M059J (cell line): ENCODE data around the gene PCID2. TPM values are rescaled to one million over a fixed set of nuclear protein-coding genes. Genes with fewer than 3 reads are reported as not detected.
"Not testable (repeated sequence)": the region's sequence is repeated elsewhere in the genome, so short reads cannot be mapped to it uniquely, and the experiment has no call there.

Experiments
- DNase-seq: peaks from one replicate; pipeline ENCODE4 v3.0.0-alpha.2; 2012; ENCODE audit warnings: low read depth
- total RNA-seq: library from RNA; depleted of rRNA; stranded (reverse); fragments of >200 nt; shearing (Covaris generic); gene quantifications from 2 replicates; pipeline ENCODE4 v1.2.3, GENCODE V29; 2014; rRNA removed

PCID2 gene
- total RNA-seq: 50.3 and 73.8 TPM in 2 replicates

DNA sequence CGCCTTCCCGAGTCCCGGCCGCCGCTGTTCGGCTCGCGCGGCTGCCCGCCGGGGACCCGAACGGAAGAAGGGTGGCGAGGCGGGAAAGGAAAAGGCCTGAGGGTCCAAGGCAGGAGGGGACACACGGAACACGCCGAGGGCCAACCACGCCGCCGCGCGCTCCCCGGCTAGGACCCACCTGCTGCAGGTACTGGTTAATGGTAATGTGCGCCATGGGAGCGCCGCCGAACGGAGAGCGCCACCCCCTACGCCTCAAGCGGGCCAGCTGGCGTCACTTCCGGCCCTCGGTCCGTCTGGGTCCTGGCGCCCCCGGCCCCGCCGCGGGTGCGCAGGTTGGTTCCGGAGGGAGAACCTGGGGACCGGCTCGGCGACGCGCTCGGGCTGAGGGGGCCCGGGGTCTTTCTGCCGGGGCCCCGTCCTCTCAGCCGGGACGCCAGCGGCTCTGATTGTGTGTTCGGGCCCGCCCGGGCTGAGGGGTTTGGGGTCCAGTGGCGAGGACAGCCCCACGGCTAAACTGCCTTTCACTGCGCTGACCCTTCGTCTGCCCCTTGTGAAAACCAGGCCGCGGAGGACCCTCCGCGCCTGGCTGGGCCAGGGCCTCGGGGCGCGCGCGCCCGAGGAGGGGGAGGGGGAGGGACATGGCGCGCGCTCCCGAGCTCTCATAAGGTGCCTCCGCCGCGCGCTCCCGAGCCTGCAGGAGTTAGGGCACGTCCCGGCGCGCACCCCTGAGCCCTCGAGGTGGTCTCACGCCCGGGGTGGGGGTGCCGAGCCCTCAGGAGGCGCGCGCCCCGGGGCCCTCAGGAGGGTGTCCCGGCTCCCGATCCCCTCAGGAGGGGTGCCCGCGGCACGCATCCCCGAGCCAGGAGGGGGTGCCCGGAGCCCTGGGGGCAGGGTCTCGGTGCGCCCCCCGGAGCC, at the start of gene PCID2:
Gene PCID2 (minus strand): TSS at position 249 of the 915 bp plus-strand sequence. CDS start 35 bp downstream, at position 214.
- peak; percentile 78 for DNase-seq

- not testable (repeated sequence) for DNase-seq
Observed at GRCh38 chr13:113257908-113258307, 49.4 kb upstream of the PCID2 start.

- DNase-seq: no peak
Observed at GRCh38 chr13:113252516-113253095, 44.1 kb upstream of the PCID2 start.

DNA sequence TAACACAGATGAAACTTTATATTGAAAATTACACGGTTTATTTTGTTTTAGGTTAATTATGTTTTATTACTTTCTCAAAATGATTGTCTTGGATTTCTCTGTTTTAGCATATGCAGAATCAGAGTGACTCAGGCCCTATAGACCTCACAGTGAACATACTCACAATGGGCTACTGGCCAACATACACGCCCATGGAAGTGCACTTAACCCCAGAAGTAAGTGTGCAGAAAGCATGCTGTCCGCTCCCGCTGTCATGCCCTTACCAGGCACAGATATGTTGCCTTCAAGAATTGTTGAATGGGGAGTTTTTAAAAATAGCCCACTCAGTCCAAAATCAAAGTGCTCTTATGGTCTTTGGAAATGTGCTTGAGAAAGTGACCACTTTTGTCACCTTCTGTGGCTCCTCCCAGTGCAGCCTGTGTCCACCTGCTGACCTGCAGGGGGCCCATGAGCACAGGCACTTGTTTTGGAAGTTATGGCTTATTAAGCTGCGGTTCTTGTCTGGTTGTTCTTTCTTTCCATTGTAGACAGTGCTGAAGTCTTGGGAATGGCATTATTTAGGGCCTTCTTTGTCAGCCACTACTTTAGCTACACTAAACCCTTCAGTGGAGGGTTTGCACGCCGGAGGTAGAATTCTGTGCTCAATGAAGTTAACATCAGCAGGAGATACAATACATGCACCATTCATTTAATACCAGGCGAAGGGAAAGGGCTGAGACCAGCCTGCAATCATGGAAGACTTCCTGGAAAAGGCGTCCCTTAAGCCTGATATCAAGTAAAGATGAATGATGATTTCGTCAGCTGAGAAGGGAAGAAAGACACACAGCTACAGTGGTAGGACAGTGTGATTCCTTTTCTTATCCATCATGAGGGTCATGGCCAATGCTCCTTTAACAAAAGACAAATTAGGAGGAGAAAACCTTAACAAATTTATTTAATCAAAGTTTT, 37.7 kb upstream of the PCID2 start:
- DNase-seq: peak; percentile 3

- no peak for DNase-seq
Observed at GRCh38 chr13:113243847-113244246, 35.4 kb upstream of the PCID2 start.

DNA sequence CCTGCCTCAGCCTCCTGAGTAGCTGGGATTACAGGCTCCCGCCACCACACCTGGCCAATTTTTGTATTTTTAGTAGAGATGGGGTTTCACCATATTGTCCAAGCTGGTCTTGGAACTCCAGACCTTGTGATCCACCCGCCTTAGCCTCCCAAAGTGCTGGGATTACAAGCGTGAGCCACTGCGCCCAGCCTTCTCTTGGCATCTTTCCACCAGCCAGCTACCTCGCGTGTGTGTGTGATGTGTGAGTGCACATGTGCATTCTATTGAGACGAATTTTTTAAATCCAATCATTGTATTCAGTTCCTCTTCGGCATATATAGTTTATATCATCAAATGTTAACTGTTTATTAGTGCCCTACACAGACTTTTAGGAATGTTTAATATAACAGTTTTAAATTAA, 33.2 kb upstream of the PCID2 start:
- DNase-seq: not testable (repeated sequence)

- DNase-seq: no peak
Observed at GRCh38 chr13:113239986-113240385, 31.5 kb upstream of the PCID2 start.

GRCh38 chr13:113239357-113239756, 30.9 kb upstream of the PCID2 start:
- no peak for DNase-seq

- no peak for DNase-seq
Observed at GRCh38 chr13:113238536-113238935, 30.1 kb upstream of the PCID2 start.

GRCh38 chr13:113233101-113233500, 24.6 kb upstream of the PCID2 start:
- DNase-seq: no peak

DNA sequence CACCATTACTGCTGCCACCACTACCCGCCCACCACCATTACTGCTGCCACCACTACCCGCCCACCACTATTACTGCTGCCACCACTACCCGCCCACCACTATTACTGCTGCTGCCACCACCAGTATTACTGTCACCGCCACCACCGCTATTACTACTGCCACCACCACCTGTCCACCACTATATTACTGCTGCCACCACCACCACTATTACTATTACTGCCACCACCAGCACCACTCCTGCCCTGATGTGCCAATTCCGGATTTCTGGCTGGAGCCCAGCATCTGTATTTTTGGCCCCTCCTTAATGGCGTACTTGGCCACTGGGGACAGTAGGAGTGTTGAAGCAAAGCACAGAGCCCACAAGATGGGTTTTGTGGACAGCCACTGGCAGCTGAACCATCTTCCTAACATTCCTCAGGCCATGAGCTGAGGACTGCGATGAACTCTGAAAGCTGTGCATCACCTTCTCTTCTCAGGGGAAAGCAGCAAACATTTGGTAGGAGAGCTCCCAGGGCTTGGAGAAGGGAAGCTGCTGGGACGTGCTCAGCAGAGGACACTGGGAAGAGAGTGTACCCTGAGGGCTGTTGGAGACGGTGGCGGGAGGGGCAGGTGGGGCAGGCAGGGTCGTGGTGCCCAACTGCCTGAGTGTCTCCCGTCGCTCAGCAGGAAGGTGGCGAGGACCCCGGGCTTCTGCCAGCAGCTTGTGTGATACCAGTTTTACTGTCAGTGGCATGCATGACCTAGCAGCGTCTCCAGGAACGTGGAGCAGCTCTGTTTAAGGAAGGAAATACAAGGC, 23.9 kb upstream of the PCID2 start:
- DNase-seq: no peak

GRCh38 chr13:113231306-113232207, 23.1 kb upstream of the PCID2 start:
- no peak for DNase-seq

DNA sequence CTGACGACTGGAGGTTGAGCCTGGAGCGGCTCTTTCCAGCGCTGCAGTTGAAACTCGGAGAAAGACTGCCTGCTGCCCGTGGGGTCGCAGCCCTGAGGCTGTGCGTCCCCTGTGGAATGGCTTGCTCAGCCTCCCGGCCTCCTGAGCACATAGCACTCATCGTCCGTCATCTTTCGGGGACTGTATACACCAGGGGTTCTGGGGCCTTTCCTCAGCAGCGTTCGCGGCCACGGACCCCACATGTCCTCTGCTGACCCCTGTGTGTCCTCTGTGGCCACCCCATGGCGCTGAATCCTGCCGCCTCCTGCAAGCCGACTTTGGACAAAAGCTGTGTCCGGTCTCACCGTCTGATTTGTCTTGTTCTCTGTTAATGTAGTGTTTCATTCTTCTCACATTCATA, 21.3 kb upstream of the PCID2 start:
- no peak for DNase-seq

DNA sequence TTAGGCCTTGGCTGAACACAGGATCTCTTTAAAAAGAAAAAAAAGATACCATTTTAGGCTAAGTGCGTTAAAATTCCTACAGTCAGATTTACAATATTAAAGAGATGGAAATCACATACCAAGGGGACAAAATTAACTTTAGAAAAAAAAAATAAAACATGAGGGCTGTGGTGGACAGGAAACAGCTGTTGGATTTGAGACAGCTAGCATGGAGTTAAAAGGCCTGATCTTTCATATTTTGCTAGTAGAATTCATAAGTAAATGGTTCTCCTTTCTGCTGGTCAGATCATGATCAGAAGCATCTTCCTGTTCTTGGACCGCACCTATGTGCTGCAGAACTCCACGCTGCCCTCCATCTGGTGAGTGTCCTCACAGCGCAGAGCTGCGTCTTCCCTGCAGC, 20.7 kb upstream of the PCID2 start:
- no peak for DNase-seq

GRCh38 chr13:113226873-113227450, 18.5 kb upstream of the PCID2 start:
- DNase-seq: no peak

GRCh38 chr13:113225515-113225914, 17.0 kb upstream of the PCID2 start:
- no peak for DNase-seq

DNA sequence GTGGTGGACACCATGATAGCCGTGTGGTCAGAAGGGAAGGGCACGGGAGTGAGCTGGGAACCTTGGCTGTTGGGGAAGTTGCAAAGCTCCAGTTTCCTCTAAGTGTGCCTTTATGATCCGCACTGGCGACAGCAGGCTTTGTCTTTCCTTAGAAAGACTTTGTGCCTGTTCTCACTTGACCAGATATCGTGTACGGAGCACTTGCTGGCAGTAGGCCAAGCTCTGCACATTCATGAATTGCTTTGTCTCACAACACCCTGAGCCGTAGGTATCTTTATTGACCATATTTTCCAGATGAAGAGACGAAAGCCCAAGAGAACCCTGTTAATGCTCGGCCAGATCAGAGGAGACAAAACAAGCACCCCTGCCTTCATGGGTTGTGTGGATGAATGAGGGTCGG, 16.0 kb upstream of the PCID2 start:
- DNase-seq: no peak

DNA sequence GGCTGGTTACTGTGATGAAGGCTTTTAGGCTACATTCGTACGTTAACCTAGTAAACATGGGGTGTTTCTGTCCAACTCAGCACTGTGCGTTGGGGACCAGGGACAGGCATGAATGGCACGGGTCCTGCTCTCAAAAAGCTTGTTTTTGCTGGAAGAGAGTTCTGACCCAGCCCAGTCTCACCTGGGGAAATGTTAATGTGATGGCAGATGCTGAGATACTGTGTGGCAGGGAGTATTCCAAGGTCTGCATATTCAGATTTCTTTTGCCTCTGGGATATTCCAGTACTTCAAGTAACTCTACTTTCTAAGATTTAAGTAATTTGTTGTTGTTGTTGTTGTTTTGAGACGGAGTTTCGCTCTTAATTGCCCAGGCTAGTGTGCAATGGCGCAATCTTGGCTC, 14.6 kb upstream of the PCID2 start:
- DNase-seq: no peak

DNA sequence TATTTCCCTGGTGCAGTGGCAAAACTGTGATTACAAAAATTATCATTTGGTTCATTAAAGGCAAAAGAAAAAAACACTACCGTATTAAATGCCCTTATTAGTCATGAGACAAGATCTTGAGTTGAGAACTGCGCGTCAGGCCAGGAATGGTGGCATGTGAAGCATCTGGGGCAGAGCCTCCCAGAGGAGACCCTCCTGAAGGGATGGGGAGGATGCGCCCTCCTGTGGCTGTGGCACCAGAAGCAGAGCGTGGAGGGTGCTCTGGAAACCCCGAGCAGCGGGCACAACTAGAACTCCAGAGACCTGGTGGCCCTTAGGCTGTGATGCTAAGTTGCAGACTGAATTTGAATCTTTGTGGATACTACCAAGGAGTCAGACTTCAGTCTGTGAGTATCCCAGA, 12.4 kb upstream of the PCID2 start:
- DNase-seq: peak; percentile 4

DNA sequence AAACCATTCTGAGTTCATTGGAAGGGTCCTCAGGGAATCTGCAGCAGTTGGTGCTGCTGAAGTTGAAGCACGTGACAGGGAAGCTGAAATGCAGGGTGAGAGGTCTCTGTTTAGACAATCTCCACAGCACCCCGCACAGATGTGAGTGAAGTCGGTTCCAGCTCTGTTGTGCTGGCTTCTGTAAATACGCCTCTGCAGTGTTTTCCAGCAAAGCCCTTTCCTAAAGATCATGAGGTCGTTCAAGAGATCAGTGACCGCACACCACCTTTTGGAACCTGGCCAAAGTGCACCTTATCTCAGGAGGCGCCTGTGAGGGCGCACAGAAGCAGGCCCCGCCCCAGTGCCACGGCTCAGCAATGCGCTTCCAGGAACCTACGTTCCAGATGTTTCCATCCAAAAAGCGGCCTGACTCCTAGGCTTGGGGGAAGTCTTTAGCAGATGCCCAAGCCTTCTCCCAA, 11.7 kb upstream of the PCID2 start:
- no peak for DNase-seq
